HG03565 (cell line): ENCODE results near the gene ETF1.
A peak's percentile ranks its signal among the peaks of the same experiment; 100 is the strongest.

Source experiments
- ATAC-seq: cut with Tn5 transposase; IDR thresholded peaks from one replicate; pipeline ENCODE4 v1.9.1; 2021; ENCODE audit warnings: mild to moderate bottlenecking, moderate library complexity; ENCODE audit not compliant: unreplicated experiment

The ETF1 gene

GRCh38 chr5:138465261-138466124, 77.5 kb downstream of the ETF1 start, which contains the start of gene EGR1:
Gene EGR1, plus strand, starts transcription at chr5:138465479. Its CDS starts 283 bp downstream, at chr5:138465762.
- peak; percentile 30 for ATAC-seq

- peak; percentile 57 for ATAC-seq
These were observed 78.4 kb downstream of the ETF1 start for GRCh38 chr5:138464388-138465260.

GRCh38 chr5:138464008-138464387, 79.0 kb downstream of the ETF1 start:
- ATAC-seq: peak; percentile 48

GRCh38 chr5:138463419-138464007, 79.5 kb downstream of the ETF1 start:
- ATAC-seq: no peak

GRCh38 chr5:138461343-138462125, 81.5 kb downstream of the ETF1 start:
- ATAC-seq: no peak

GRCh38 chr5:138460032-138460693, 82.9 kb downstream of the ETF1 start:
- no peak for ATAC-seq

- ATAC-seq: no peak
These were observed 83.6 kb downstream of the ETF1 start for GRCh38 chr5:138459311-138459933.

GRCh38 chr5:138458856-138459255, 84.2 kb downstream of the ETF1 start:
- ATAC-seq: no peak

GRCh38 chr5:138458384-138458783, 84.7 kb downstream of the ETF1 start:
- no peak for ATAC-seq

- ATAC-seq: no peak
These were observed 85.3 kb downstream of the ETF1 start for GRCh38 chr5:138457531-138458275.
